Erythroblast (primary cell): ENCODE results near the gene CD38.

Experiments used
- GATA1 ChIP-seq: IDR thresholded peaks from 2 replicates; pipeline ENCODE4 v1.6.1; 2011; ENCODE audit warnings: low read depth, mild to moderate bottlenecking, control low read depth, low read length, moderate library complexity
- POLR2A ChIP-seq: IDR thresholded peaks from 2 replicates; pipeline ENCODE4 v1.6.1; 2011; ENCODE audit warnings: mild to moderate bottlenecking, low read length

DNA sequence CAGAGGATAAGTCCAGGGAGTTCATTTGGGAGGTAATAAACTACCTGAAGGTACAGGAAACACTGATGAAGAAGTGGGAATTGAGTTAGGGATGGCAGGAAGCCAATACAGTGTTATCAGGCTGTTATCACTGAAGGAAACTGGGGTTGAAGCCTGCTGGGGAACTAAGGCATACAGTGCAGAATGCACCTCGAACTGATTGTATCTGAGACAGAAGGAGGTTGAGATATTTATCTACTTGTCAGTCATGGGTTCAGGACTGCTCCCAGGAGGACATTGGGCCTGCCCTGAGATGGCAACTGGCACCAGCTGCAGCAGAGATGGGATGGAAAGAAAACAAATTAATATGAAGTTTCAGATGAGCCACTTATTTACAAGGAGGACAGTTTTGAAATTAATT lies 35.5 kb upstream of the CD38 start:
- no peak for TF ChIP-seq POLR2A
- TF ChIP-seq GATA1, result no peak
